SK-N-SH treated with all-trans-retinoic acid at 6 μM for 48 hours (cell line): ENCODE results near the gene TPBGL.

ENCODE experiments used
- OSR1 ChIP-seq: fragments of 250-450 bp; sonication (Bioruptor Pico); IDR thresholded peaks from 2 replicates; pipeline ENCODE4 v1.8.0; 2022; ENCODE audit warnings: moderate library complexity, mild to moderate bottlenecking, inconsistent platforms
- PPARA ChIP-seq: fragments of 250-450 bp; sonication (Bioruptor Pico); IDR thresholded peaks from 2 replicates; pipeline ENCODE4 v1.5.0; 2020; ENCODE audit warnings: mild to moderate bottlenecking, borderline replicate concordance
- TSHZ2 ChIP-seq: fragments of 250-450 bp; sonication (Bioruptor Pico); IDR thresholded peaks from 2 replicates; pipeline ENCODE4 v1.5.0; 2020; ENCODE audit warnings: mild to moderate bottlenecking, moderate library complexity
- ZFP3 ChIP-seq: fragments of 250-450 bp; sonication (Bioruptor Pico); IDR thresholded peaks from 2 replicates; pipeline ENCODE4 v1.5.0; 2020; ENCODE audit warnings: mild to moderate bottlenecking, moderate library complexity
- TF ChIP-seq, protein P1 (sequence below): fragments of 250-450 bp; sonication (Bioruptor Pico); IDR thresholded peaks from 2 replicates; pipeline ENCODE4 v1.5.1; 2020; ENCODE audit warnings: low read depth, mild to moderate bottlenecking, moderate library complexity

DNA sequence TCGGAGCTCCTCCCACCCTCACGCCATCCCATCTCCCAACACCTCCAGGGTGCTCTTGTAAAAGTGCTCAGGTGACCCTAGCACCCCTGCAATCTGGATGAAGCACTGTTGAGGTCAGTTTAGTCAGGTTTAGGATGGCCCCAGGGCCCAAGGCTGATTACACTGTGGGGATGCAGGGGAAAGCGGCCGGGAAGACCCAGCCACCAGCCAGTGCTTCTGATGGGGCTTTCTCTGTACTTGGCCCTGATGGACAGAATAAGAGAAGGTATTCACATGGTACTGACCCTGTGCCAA is 28.7 kb downstream of the TPBGL start:
- TF ChIP-seq ZFP3 (CRISPR knock-in tag) (no peak), OSR1 (CRISPR knock-in tag) (no peak), TSHZ2 (CRISPR knock-in tag) (no peak), PPARA (CRISPR knock-in tag) (no peak)
- TF ChIP-seq, protein P1, sequence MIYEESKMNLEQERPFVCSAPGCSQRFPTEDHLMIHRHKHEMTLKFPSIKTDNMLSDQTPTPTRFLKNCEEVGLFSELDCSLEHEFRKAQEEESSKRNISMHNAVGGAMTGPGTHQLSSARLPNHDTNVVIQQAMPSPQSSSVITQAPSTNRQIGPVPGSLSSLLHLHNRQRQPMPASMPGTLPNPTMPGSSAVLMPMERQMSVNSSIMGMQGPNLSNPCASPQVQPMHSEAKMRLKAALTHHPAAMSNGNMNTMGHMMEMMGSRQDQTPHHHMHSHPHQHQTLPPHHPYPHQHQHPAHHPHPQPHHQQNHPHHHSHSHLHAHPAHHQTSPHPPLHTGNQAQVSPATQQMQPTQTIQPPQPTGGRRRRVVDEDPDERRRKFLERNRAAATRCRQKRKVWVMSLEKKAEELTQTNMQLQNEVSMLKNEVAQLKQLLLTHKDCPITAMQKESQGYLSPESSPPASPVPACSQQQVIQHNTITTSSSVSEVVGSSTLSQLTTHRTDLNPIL (CRISPR knock-in tag), result no peak
